GM19438 (cell line): Measurements from ENCODE around the gene LPAR5.

ENCODE experiments used
- ATAC-seq: cut with Tn5 transposase; IDR thresholded peaks from one replicate; pipeline ENCODE4 v1.9.1; 2021; ENCODE audit warnings: low read depth; ENCODE audit not compliant: unreplicated experiment

Gene LPAR5

DNA sequence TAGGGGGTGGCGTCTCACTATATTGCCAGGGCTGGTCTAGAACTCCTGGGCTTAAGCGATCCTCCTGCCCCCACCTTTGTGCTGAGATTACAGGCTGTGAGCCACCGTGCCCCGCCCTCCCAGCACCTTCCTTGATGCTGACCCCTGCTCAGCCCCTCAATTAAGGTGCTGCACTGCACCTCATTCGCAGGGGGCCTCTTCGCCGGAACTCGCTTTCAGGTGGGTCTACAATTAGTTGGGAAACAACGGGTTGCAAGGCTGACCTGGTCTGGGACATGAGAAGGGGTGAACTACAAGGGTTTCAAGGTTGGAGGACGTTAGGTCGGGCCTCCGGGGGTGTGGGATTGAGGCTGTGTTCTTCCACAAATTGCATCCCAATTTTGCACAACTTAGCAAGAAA, 66.4 kb downstream of the LPAR5 start:
- ATAC-seq = no peak
